Measurements from ENCODE around the gene ZSCAN23. TPM values are rescaled to one million over a fixed set of nuclear protein-coding genes. Genes with fewer than 3 reads are reported as not detected.
A peak's percentile ranks its signal among the peaks of the same experiment; 100 is the strongest.

Gene ZSCAN23
- polyA plus RNA-seq, 1 of the 3 experiments (the other 2 are of a cell fraction), result 2.1 TPM

- peaks cover 29% of the 10 kb centered on the region for H3K79me2 ChIP-seq (ENCODE audit: insufficient read depth)
- H3K9ac ChIP-seq, result 0 out of 2 replicates have a peak overlapping the region, but pooled peaks have one; percentile 32
- peak; percentile 50 for DNase-seq
- ChIA-PET CTCF (interaction anchor here (0.6 to 3.7 kb wide), 8 partner anchors 11 to 242 kb away, joined by 3 to 28 read pairs (median 3); partner anchors contain the start of gene ZKSCAN8), POLR2A (interaction anchor here (0.6 to 1.2 kb wide), 3 partner anchors 12 to 102 kb away, joined by 3 to 5 read pairs (median 5); partner anchors contain the start of gene PGBD1)
- H3K9me3 ChIP-seq, result 0 out of 2 replicates have a peak, but pooled peaks cover 7% of the 10 kb centered on the region
- no peaks in the 10 kb centered on the region for H3K9me2 ChIP-seq
- WGBS (ENCODE audit: low lambda C conversion rate), result 57% methylated on average over 19 of the region's 31 CpGs
- H4K20me1 ChIP-seq (ENCODE audit: insufficient read depth), result no peaks in the 10 kb centered on the region
- no peaks in the 10 kb centered on the region for H3K27me3 ChIP-seq (ENCODE audit: insufficient read depth)
- H3K4me1 ChIP-seq (ENCODE audit: control insufficient read depth in 1 of 2, insufficient read depth in 2 of 2, low read depth in 1 of 2, low read length in 1 of 2), result no peaks in the 10 kb centered on the region; a peak in 2 of 4 replicates
- TF ChIP-seq FOXM1 (IDR thresholded peaks at IDR 0.05; ENCODE audit: low read depth), result no peak
- no peak for TF ChIP-seq POLR2AphosphoS5 (IDR thresholded peaks at IDR 0.05; ENCODE audit: low read depth, low read length)
- peak; percentile 52; the same call in 1 of the 2 replicates for TF ChIP-seq SIN3A (IDR thresholded peaks at IDR 0.05; ENCODE audit: borderline replicate concordance, low read depth, low read length)
- TF ChIP-seq USF1 (IDR thresholded peaks at IDR 0.05; ENCODE audit: borderline replicate concordance, low read depth), result peak; percentile 44; the same call in 1 of the 2 replicates
- TF ChIP-seq, protein P1, sequence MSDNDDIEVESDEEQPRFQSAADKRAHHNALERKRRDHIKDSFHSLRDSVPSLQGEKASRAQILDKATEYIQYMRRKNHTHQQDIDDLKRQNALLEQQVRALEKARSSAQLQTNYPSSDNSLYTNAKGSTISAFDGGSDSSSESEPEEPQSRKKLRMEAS (IDR thresholded peaks at IDR 0.05; ENCODE audit: low read depth), result peak; percentile 89
- peak; percentile 46 for TF ChIP-seq CTCF (IDR thresholded peaks at IDR 0.05)
- TF ChIP-seq MXI1 (IDR thresholded peaks at IDR 0.05; ENCODE audit: low read depth, low read length), result peak; percentile 55; the same call in 1 of the 2 replicates
- H3F3A ChIP-seq (replicated peaks; ENCODE audit: insufficient read depth), result peaks cover 17% of the 10 kb centered on the region
- no peak overlapping the region for H2AFZ ChIP-seq (ENCODE audit: low read depth)
- H3K4me3 ChIP-seq (ENCODE audit: low read depth in 2 of 2, low read length in 1 of 2), result peak overlapping the region; percentile 46 to 61
- H3K27ac ChIP-seq (ENCODE audit: low read depth in 2 of 2, low read length in 1 of 2), result peak overlapping the region in 1 of 2 experiments; percentile 23; a peak in 3 of 4 replicates
- H3K36me3 ChIP-seq (replicated peaks in 1 of 2; ENCODE audit: control insufficient read depth in 1 of 2, insufficient read depth in 2 of 2, low read length in 1 of 2), result peaks cover 70 to 83% of the 10 kb centered on the region in 2 experiments
- peak overlapping the region; percentile 71 for H3K4me2 ChIP-seq
Measured at GRCh38 chr6:28383235-28384142, 59.8 kb downstream of the ZSCAN23 start.

Small RNA genes lying within 50 kb of the gene (small RNA-seq; reads per million reads assigned to genes)
- gene RNU2-45P, result 0 reads per million in 7 experiments

Other genes with a start within 250 kb of the ZSCAN23 start
- gene ZSCAN9, start 218.2 kb downstream of the ZSCAN23 start, polyA plus RNA-seq (2012; rRNA removed), result 13.7 and 23.2 TPM in 2 replicates
- gene ZKSCAN4, start 191.2 kb downstream of the ZSCAN23 start, polyA plus RNA-seq (2012; rRNA removed), result 2.9 and 3.5 TPM in 2 replicates
- gene NKAPL, start 184.2 kb downstream of the ZSCAN23 start, polyA plus RNA-seq (2012; rRNA removed), result not detected in 2 replicates
- 11.0 and 14.0 TPM in 2 replicates for gene ZSCAN26, start 176.3 kb downstream of the ZSCAN23 start, polyA plus RNA-seq (2012; rRNA removed)
- 2.5 and 2.7 TPM in 2 replicates for gene PGBD1, start 161.9 kb downstream of the ZSCAN23 start, polyA plus RNA-seq (2012; rRNA removed)
- gene ZSCAN31, start 107.3 kb downstream of the ZSCAN23 start, polyA plus RNA-seq (2012; rRNA removed), result 1.9 and 2.1 TPM in 2 replicates
- gene ZKSCAN3, start 93.5 kb downstream of the ZSCAN23 start, polyA plus RNA-seq (2012; rRNA removed), result 2.6 and 3.0 TPM in 2 replicates
- gene ZSCAN12, start 43.7 kb downstream of the ZSCAN23 start, polyA plus RNA-seq (2012; rRNA removed), result 1.6 and 2.5 TPM in 2 replicates
- not detected in 2 replicates for gene GPX6, start 72.3 kb upstream of the ZSCAN23 start, polyA plus RNA-seq (2012; rRNA removed)
- not detected in 2 replicates for gene GPX5, start 82.4 kb upstream of the ZSCAN23 start, polyA plus RNA-seq (2012; rRNA removed)

Measured in SK-N-SH (cell line).